Activated CD8-positive, alpha-beta memory T cell treated with anti-CD3 and anti-CD28 coated beads for 48 hours (primary cell): Measurements from ENCODE around the gene HEATR1.
A peak's percentile ranks its signal among the peaks of the same experiment; 100 is the strongest.

Source experiments
- DNase-seq, 3 experiments: peaks; one replicate each; pipeline ENCODE4 v3.0.0-alpha.2; 2020; ENCODE audit warnings: low read depth in 2 of 3, low spot score in 2 of 3

The HEATR1 gene

DNA sequence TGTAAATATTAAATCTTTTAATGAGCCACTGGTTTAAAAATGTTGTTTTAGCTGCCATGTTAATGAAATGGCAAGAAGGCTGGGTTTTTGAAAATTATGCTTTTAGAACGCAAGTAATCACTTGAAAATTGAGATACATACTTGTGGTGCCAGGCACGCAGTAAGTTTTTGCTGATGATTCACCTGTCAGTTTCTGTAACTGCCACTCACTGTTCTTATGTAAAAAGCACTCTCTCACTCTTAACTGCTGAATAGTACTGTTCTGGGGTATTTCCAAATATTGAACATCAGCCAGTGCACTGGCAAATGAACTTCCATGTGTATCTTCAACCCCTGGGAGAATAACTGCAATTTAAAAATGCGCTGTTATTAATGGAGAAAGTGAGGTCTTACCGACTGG, 62.6 kb downstream of the HEATR1 start:
- no peak for DNase-seq

- no peak for DNase-seq
Measured at GRCh38 chr1:236540813-236541465, 63.4 kb downstream of the HEATR1 start.

DNA sequence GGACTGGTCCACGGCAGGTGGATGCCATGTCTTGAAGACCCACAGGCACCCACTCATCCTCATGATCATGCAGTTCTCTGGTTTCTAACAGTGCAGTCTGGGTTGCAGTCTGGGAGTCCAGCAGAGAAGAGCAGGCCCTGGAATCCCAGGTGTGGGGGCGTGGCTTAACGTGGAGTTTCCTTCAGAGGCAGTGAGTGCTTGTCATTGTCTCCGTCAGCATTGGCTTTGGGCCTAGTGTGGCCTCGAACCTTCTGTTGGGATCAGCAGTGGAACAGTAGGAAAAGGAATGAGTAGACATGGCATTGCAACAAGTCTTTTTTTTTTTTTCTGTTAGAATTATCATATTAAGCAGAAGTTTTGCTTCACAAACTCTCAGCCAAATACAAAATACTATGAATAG, 67.8 kb downstream of the HEATR1 start:
- DNase-seq: no peak

DNA sequence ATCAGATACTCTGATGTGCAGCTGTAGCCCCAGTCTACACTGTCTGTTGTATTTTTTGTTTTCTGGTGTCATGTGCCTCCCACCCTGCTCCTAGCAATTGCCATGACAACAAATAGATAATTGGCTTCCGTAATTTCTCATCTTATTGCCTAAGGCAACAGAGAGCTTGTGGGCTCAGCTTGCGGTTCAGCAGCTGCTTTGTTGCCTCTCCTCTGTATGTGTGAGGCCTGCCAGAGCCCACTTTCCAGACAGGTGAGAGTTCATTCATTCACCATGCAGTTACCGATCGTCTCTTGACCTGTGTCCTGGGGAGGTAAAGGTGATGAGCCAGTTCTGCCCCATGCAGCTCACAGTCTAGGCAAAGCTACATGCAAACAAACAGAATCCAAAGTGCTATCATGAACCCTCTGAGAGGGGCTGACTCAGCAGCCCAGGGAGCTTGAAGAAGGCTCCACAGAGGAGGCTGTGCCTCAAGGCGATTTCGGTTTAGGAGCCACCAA, 68.6 kb downstream of the HEATR1 start:
- DNase-seq: no peak

GRCh38 chr1:236535190-236535589, 69.1 kb downstream of the HEATR1 start:
- no peak for DNase-seq

- no peak for DNase-seq
Measured at GRCh38 chr1:236534151-236534651, 70.1 kb downstream of the HEATR1 start.

DNA sequence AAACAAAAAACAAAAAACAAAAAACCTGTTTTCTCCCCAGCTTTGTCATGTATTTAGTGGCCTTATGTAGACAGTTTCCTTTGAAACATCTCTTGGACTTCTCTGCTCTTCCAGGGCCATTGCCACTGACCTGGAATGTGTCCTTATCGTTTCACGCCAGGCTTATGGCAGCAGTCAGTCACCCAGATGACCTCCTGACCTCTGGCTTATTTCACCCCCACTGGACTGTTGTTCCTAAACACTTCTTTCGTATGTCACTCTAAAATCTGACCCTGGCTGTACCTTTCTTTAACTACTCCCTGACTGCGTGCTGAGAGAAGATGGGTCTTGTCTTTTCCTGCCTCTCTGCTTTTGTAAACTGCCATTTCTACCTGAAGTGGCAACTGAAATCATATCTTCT, 71.5 kb downstream of the HEATR1 start:
- DNase-seq: no peak

DNA sequence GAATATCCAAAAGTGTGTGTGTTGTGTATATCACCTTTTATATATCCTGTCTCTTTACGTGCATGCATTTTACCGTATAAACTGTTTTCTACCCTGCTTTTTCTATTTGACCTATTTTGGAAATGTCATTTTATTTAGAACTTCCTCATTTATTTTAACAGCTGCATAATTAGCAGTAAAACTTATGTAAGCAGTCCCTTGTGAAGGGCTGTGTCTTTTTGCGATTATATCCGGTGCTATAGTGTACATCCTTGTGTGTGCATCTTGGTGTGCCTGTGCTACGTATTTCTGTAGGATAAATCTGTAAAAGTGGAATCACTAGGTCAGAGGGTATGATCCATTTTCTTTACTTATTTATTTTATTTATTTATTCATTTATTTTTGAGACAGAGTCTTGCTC, 73.4 kb downstream of the HEATR1 start:
- no peak for DNase-seq

- no peak for DNase-seq
Measured at GRCh38 chr1:236530286-236530685, 74.0 kb downstream of the HEATR1 start.

DNA sequence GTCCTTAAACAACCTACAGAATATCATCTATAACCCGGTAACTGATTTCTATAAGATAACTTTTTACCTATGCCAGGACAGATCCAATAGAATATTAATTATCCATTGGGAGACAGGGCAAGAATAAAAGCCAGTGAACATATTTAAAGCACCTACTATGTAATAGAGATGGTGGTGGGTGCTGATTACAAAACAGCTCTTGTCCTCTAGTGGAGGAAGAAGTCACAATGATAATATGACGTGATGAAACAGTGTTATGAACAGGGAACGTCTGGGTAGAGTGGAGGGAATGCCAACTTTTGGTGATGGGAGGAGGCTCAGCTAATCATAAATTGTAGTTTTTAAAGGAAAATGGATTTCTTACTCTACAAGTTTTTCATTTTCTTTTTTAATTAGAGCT, 78.2 kb downstream of the HEATR1 start:
- DNase-seq: no peak

- DNase-seq: no peak
Measured at GRCh38 chr1:236524895-236525184, 79.5 kb downstream of the HEATR1 start.

- peak in 2 of 3 experiments; percentile 20 to 38 for DNase-seq
Measured at GRCh38 chr1:236524142-236524894, 80.0 kb downstream of the HEATR1 start.

GRCh38 chr1:236523704-236524141, 80.6 kb downstream of the HEATR1 start, which contains the start of gene LGALS8:
LGALS8 (plus strand) TSS chr1:236523982; CDS start chr1:236526071, 2,089 bp downstream.
- DNase-seq: peak; percentile 67 to 89 (median 86)

DNA sequence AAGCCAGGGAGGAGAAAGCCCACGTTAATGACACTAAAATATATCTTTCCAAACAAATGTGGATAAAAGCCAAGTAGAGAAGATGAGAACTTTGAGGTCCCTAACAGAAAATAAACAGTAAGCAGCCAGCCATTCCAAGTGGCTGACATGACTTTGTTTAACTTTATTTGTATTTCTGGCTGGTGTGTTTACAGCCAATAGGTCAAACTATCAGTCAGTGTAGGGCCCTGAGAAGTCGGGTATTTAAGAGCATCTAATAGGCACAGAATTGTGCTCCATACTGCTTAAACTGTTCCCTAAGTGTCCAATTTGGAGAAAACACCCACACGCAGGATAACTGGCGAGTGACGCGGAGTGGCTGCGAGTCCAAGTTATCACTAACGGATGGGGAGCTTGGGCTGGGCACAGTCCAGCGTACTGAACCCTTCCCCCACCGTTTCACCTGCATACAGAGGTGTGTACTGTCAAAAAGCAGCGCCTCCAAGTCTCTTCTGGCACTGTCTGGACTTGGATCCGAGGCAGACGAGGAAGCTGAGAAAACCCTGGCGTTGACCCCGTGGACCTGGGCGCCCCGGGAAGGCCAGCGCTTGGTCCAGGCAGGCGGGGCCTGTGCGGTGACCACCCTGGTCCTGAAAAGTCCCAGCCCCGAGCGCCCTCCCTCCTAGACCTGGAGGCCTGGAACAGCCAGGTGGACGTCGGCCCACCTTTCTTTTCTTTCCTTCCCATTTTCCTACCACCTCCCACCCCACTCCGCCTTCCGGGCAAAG, 81.2 kb downstream of the HEATR1 start:
- DNase-seq: peak in 1 of 3 experiments; percentile 14

- no peak for DNase-seq
Measured at GRCh38 chr1:236520445-236521005, 83.8 kb downstream of the HEATR1 start.

GRCh38 chr1:236518322-236518721, 86.0 kb downstream of the HEATR1 start:
- DNase-seq: no peak

- no peak for DNase-seq
Measured at GRCh38 chr1:236516929-236517704, 87.2 kb downstream of the HEATR1 start.

- DNase-seq: no peak
Measured at GRCh38 chr1:236515443-236515958, 88.8 kb downstream of the HEATR1 start.

DNA sequence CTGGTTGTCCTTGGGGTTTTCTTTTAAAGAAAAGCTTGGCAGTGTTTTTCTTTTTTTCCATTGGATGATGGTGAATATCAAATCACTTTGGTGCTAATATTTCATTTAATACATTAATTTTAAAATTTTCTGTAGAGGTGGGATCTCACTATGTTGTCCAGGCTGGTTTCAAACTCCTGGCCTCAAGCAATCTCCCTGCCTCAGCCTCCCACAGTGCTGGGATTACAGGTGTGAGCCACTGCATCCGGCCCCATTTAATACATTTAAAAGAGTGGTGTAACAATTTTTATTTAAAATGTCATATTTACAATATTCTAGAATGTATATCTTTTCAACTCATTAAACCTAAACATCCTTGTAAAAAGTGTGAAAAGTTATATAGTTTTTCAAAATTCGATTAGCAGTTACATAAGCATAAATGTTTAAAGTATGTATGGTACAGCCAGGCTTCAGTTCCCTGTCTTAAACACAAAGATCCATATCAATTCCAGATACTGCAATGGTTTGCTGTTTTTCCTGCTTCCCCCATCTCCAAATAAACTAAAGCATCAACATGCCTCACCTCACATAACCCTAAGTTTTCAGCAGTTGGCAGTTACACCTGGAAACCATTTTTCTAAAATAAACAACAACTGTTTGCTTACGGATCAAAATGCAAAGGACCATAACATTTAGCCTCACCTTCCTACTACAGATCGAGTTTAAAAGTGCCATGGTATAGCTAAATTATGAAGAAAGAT, 89.4 kb downstream of the HEATR1 start:
- DNase-seq: no peak
